Common myeloid progenitor, CD34-positive (primary cell): Measurements from ENCODE around the gene PHLDA1.
A peak's percentile ranks its signal among the peaks of the same experiment; 100 is the strongest.

Experiments
- CTCF ChIA-PET: fragments of 350-600 bp; sonication (Branson Sonifier 250); formaldehyde crosslinking; loops from one replicate; lab custom pipeline; 2021; ENCODE audit warnings: antibody characterized with exemption; lab: Charles Lee
- POLR2A ChIA-PET: fragments of 350-600 bp; sonication (Branson Sonifier 250); formaldehyde crosslinking; loops from one replicate; lab custom pipeline; 2021; ENCODE audit warnings: antibody characterized with exemption; lab: Charles Lee
- DNase-seq, 3 donors: peaks; one replicate each; pipeline versions ENCODE4 v3.0.0 to v3.0.0-alpha.2; 2013
- H3K27ac ChIP-seq, 2 experiments: 1 replicate in 1 of 2; 2 replicates in 1 of 2; pipeline ENCODE4 v1.7.0; 2013; ENCODE audit warnings: inconsistent platforms in 2 of 2, low read length in 2 of 2, mild to moderate bottlenecking in 2 of 2, low read depth in 1 of 2, moderate library complexity in 1 of 2; ENCODE audit not compliant: severe bottlenecking in 2 of 2, insufficient read depth in 1 of 2, poor library complexity in 1 of 2
- H3K27me3 ChIP-seq, 5 experiments: replicated peaks in 2 of 5; 1 replicate in 3 of 5; 2 replicates in 2 of 5; pipeline versions ENCODE4 v1.6.1 to v1.7.0; 2013; ENCODE audit warnings: low read length in 4 of 5, mild to moderate bottlenecking in 2 of 5, moderate library complexity in 2 of 5, inconsistent platforms in 1 of 5; ENCODE audit not compliant: insufficient read depth in 5 of 5, control insufficient read depth in 4 of 5
- H3K36me3 ChIP-seq, 4 experiments: 1 replicate in 2 of 4; 2 replicates in 2 of 4; pipeline versions ENCODE4 v1.6.1 to v1.7.0; 2013; ENCODE audit warnings: low read length in 3 of 4, control low read depth in 1 of 4, mild to moderate bottlenecking in 1 of 4; ENCODE audit not compliant: control insufficient read depth in 4 of 4, insufficient read depth in 4 of 4
- H3K4me1 ChIP-seq, 4 experiments: 1 replicate in 3 of 4; 2 replicates in 1 of 4; pipeline versions ENCODE4 v1.6.1 to v1.7.1; 2013; ENCODE audit warnings: low read length in 3 of 4, mild to moderate bottlenecking in 3 of 4, control low read depth in 1 of 4, inconsistent platforms in 1 of 4, moderate library complexity in 1 of 4; ENCODE audit not compliant: control insufficient read depth in 4 of 4, insufficient read depth in 4 of 4; ENCODE audit errors: control extremely low read depth in 1 of 4
- H3K4me3 ChIP-seq, 7 experiments: 1 replicate in 4 of 7; 2 replicates in 3 of 7; pipeline versions ENCODE4 v1.5.1 to v1.7.0; 2013; ENCODE audit warnings: mild to moderate bottlenecking in 7 of 7, low read length in 6 of 7, moderate library complexity in 6 of 7, inconsistent platforms in 2 of 7, low read depth in 2 of 7, control low read depth in 1 of 7; ENCODE audit not compliant: insufficient read depth in 4 of 7, control insufficient read depth in 1 of 7; ENCODE audit errors: extremely low read depth in 1 of 7
- H3K9me3 ChIP-seq, 5 experiments: 1 replicate in 4 of 5; 2 replicates in 1 of 5; pipeline versions ENCODE4 v1.6.1 to v1.7.1; 2013; ENCODE audit warnings: low read length in 4 of 5, mild to moderate bottlenecking in 2 of 5, inconsistent platforms in 1 of 5, low read depth in 1 of 5, moderate library complexity in 1 of 5; ENCODE audit not compliant: control insufficient read depth in 4 of 5, insufficient read depth in 2 of 5; ENCODE audit errors: control extremely low read depth in 1 of 5
- WGBS: methylation state at CpG from one replicate; pipeline ENCODE4 v1.1.5; 2013; ENCODE audit not compliant: insufficient coverage; 5-methylcytosine and 5-hydroxymethylcytosine counted together

The PHLDA1 gene

DNA sequence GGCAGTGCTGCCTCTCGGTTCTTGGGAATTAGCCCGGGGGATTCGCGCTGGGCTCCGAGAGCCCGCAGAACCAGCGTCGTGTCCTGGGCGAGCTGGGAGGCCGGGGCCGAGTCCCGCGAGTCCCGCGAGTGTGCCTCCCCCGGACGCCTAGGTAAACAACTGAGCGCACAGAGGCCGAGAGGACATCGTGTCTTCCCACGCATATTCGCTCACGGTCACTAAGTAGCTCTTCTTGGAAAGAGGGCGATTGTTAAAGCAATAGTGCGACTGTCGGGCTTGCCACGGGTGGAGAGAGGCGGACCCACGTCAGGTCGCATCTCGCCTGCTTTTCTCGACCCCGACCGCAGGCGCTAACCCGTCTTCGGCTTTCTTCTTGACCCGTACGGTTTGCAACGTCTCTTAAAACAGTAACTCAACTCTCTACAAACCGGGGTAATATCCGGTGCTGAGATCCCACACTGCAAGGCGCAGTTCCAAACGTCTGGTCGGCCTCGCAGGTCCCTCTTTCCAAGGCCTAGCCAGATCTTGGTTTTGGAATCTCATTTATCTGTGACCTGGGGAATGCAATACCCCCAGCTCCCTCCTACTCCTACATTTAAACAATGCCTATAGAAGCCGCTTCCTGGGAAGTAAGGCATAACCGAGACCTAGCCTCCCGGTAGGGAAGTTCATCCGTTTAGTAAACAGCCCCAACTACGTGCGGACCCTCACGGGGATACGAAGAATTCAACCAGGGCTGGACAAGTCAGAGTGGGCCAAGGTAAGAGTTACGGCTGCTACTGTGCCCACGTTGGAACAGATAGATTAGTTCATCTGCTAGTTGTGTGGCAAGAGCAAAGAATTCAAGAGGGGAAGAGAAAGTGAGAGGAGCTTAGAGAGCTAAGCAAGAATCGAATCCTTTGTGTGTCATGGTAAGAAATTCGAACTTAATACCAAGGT, 736 bp upstream of the PHLDA1 start:
- Histone ChIP-seq H3K36me3 (no peaks in the 10 kb centered on the region), H3K27ac (peak overlapping the region in 1 of 2 experiments; percentile 64), H3K4me3 (peak overlapping the region; percentile 51 to 83 (median 77)), H3K4me1 (peaks cover 0 to 33% (median 31%) of the 10 kb centered on the region in 4 experiments), H3K27me3 (peaks cover 24 to 66% (median 34%) of the 10 kb centered on the region in 5 experiments), H3K9me3 (no peaks in the 10 kb centered on the region)
- ChIA-PET POLR2A (interaction anchor here (0.6 to 1.3 kb wide), 2 partner anchors 12 to 142 kb away, joined by 3 to 6 read pairs; no protein-coding TSS in a partner anchor), CTCF (interaction anchor here (0.7 to 5.2 kb wide), 8 partner anchors 8 to 595 kb away, joined by 3 to 35 read pairs (median 4); no protein-coding TSS in a partner anchor)
- peak in 2 of 3 donors; percentile 46 to 55 for DNase-seq
- 7% methylated on average over 58 of the region's 58 CpGs for WGBS

DNA sequence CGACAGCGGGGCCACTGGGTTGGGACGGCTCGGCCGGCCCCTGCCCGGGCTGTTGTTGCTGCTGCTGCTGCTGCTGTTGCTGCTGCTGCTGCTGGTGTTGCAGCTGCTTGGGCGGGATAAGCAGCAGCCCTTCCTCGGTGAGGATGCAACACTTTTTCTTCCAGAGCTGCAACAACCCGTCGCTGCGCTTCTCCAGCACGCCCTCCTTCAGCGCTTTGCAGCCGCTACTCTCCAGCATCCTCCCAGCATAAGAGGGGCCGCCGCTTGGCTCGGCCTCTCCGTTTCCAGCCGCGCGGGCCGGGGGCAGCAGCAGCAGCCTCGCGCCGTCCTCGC, 529 bp downstream of the PHLDA1 start:
- H3K4me3 ChIP-seq = peak overlapping the region; percentile 51 to 83 (median 77)
- H3K27me3 ChIP-seq = peaks cover 29 to 79% (median 34%) of the 10 kb centered on the region in 5 experiments
- WGBS = under 1% methylated on average over 26 of the region's 26 CpGs
- H3K27ac ChIP-seq = no peak overlapping the region
- H3K36me3 ChIP-seq = no peaks in the 10 kb centered on the region
- DNase-seq = no peak
- ChIA-PET CTCF (interaction anchor here (0.8 to 5.2 kb wide), 6 partner anchors 10 to 594 kb away, joined by 3 to 35 read pairs (median 10); partner anchors contain the start of gene GLIPR1), POLR2A (interaction anchor here (1.1 kb wide), 1 partner anchor 11 kb away, joined by 5 read pairs; no protein-coding TSS in a partner anchor)
- H3K4me1 ChIP-seq = peaks cover 0 to 33% (median 30%) of the 10 kb centered on the region in 4 experiments
- no peaks in the 10 kb centered on the region for H3K9me3 ChIP-seq

DNA sequence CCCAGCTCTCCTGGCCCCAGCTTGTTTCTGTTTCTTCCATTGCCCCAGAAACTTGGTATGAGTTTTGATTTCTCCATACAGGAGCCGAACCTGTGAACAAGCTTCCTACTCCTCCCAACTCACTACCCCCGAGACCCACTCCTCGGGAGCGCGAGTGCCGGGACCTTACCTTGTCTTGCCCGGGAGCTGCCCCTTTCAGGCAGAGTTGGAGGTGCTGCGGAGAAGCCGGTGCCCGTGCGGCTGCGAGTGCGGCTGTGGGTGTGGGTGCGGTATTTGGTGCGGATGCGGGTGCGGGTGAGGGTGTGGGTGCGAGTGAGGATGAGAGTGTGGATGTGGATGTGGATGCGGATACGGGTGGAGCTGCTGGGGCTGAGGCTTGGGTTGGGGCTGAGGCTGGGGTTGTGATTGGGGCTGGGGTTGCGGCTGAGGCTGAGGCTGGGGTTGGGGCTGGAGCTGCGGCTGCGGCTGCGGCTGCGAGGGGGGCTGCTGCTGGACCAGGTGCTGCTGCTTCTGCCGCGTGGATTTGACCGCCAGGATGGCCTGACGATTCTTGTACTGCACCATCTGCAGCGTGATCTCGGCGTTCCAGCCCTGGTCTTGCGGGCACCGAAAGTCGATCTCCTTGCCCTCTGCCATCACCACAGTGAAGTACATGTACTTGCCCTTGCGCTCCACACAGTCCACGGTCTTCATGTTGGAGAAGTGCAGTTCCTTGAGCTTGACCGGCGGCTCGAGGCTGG, 1.1 kb downstream of the PHLDA1 start:
- Histone ChIP-seq H3K9me3 (no peaks in the 10 kb centered on the region), H3K27me3 (peaks cover 29 to 84% (median 34%) of the 10 kb centered on the region in 5 experiments), H3K4me3 (peak overlapping the region in 6 of 7 experiments; percentile 64 to 83 (median 78)), H3K36me3 (no peaks in the 10 kb centered on the region), H3K4me1 (peaks cover 0 to 33% (median 30%) of the 10 kb centered on the region in 4 experiments), H3K27ac (no peak overlapping the region)
- under 1% methylated on average over 26 of the region's 40 CpGs for WGBS
- peak in 2 of 3 donors; percentile 59 to 66 for DNase-seq
- POLR2A ChIA-PET = interaction anchor here (1.1 kb wide), 1 partner anchor 10 kb away, joined by 5 read pairs; no protein-coding TSS in a partner anchor
- CTCF ChIA-PET = interaction anchor here (0.7 to 5.2 kb wide), 7 partner anchors 9 to 551 kb away, joined by 3 to 35 read pairs (median 6); partner anchors contain the start of gene GLIPR1

- Histone ChIP-seq H3K9me3 (no peaks in the 10 kb centered on the region), H3K4me3 (peak overlapping the region in 6 of 7 experiments; percentile 25 to 80 (median 73)), H3K27ac (no peak overlapping the region), H3K4me1 (peaks cover 0 to 33% (median 30%) of the 10 kb centered on the region in 4 experiments), H3K36me3 (no peaks in the 10 kb centered on the region), H3K27me3 (peaks cover 29 to 87% (median 35%) of the 10 kb centered on the region in 5 experiments)
- 2% methylated on average over 18 of the region's 22 CpGs for WGBS
- POLR2A ChIA-PET = interaction anchor here (1.1 kb wide), 1 partner anchor 10 kb away, joined by 5 read pairs; no protein-coding TSS in a partner anchor
- CTCF ChIA-PET = interaction anchor here (0.7 to 2.8 kb wide), 4 partner anchors 11 to 550 kb away, joined by 3 to 13 read pairs (median 4); partner anchors contain the start of gene GLIPR1
- peak in 1 of 3 donors; percentile 29 for DNase-seq
Observed at GRCh38 chr12:76029982-76030340, 1.6 kb downstream of the PHLDA1 start.

DNA sequence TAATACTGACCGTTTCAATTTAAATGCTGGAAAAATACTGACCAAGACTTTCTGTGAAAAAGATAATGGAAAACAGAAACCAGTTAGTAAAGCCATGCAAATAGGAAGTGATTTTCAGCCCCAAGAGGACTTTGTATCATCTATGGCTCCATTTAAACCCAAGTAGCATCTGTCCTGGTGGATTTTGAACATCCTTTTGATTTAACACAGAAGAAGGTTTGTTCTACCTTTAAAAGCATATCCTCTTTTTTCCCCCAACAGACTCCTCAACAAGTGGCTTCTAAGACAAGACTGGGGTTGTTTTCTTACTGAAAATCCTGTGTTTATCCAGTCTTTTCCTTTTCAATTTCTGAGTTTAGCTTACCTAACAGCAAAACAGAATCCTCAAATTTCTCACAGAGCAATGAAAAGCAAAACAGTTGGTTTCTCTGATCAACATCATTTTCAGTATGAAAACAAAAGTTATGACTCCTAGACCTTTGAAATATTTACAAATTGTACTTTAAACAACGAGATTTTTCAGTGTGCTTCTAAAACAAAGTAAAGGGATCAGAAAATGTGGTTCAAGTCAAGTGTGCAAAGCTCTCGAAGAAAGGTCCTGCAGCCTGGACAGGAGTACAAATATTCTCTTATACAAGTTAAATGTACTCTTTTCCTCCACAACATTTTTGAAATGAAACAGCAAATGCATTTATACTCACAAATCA, 2.9 kb downstream of the PHLDA1 start:
- DNase-seq = no peak
- 100% methylated on average over 2 of the region's 3 CpGs for WGBS
- peaks cover 0 to 33% (median 30%) of the 10 kb centered on the region in 4 experiments for H3K4me1 ChIP-seq
- H3K27me3 ChIP-seq = peaks cover 29 to 84% (median 36%) of the 10 kb centered on the region in 5 experiments
- no peaks in the 10 kb centered on the region for H3K36me3 ChIP-seq
- CTCF ChIA-PET = interaction anchor here (1.3 kb wide), 1 partner anchor 302 kb away, joined by 3 read pairs; no protein-coding TSS in a partner anchor
- H3K27ac ChIP-seq = no peak overlapping the region
- no peak overlapping the region for H3K4me3 ChIP-seq
- no peaks in the 10 kb centered on the region for H3K9me3 ChIP-seq
- POLR2A ChIA-PET = interaction anchor here (1.3 kb wide), 1 partner anchor 51 kb away, joined by 5 read pairs; no protein-coding TSS in a partner anchor

DNA sequence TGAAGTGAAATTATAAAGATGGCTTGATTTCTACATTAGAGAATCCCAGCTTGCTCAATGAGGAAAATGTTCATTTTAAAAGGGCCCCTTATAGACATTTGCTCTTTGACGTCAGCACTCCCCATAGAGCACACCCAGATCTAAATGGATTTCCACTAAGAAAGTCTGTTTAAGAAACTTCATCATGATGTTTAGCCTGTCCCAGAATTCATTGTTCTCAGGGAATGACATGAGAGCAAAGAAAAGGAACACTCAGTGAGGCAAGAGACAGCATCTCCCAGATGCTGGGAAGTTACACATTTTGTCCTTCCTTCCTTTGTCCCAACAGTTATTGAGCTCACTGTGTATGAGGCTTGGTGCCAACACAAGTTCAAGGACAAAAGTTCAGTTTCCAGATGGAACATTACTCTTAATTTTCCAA, 4.9 kb downstream of the PHLDA1 start:
- POLR2A ChIA-PET = no interaction called here
- H3K27ac ChIP-seq = no peak overlapping the region
- no CpG with 5 or more reads among the region's 1 CpG for WGBS
- peaks cover 19 to 63% (median 27%) of the 10 kb centered on the region in 5 experiments for H3K27me3 ChIP-seq
- H3K4me3 ChIP-seq = no peak overlapping the region
- peaks cover 0 to 20% (median 19%) of the 10 kb centered on the region in 4 experiments for H3K4me1 ChIP-seq
- no peak for DNase-seq
- CTCF ChIA-PET = interaction anchor here (1.3 kb wide), 1 partner anchor 13 kb away, joined by 4 read pairs; no protein-coding TSS in a partner anchor
- H3K9me3 ChIP-seq = no peaks in the 10 kb centered on the region
- H3K36me3 ChIP-seq = no peaks in the 10 kb centered on the region
